ENCODE results near the gene SUMO1. TPM values are rescaled to one million over a fixed set of nuclear protein-coding genes. Genes with fewer than 3 reads are reported as not detected.

SUMO1 gene
- total and polyA plus RNA-seq, 9 of the 15 experiments (the other 6 are each of a cell fraction or from before 2014, with no cell fraction given), result 63.7 to 292 (median 92.0) TPM

GRCh38 chr2:202238234-202239197 is at the start of gene SUMO1 (continued):
- 0 out of 2 replicates have a peak, but pooled peaks have one; percentile 40 for TF ChIP-seq E2F4 (CRISPR knock-in tag; IDR thresholded peaks at IDR 0.05; ENCODE audit: low read depth)
- TF ChIP-seq HNRNPLL (IDR thresholded peaks at IDR 0.05; ENCODE audit: low read depth, low read length, poor library complexity, severe bottlenecking), result no peak
- TF ChIP-seq ZBTB11 (CRISPR knock-in tag; IDR thresholded peaks at IDR 0.05), result 0 out of 6 replicates have a peak, but pooled peaks of 1 of the 3 experiments have one; percentile 41
- peak in 1 of 3 experiments; percentile 16 for TF ChIP-seq YY1 (IDR thresholded peaks at IDR 0.05; ENCODE audit: borderline replicate concordance in 1 of 3, control insufficient read depth in 1 of 3, extremely low read depth in 1 of 3, insufficient read depth in 3 of 3, insufficient read length in 1 of 3, insufficient replicate concordance in 2 of 3, low read depth in 1 of 3, low read length in 2 of 3)
- TF ChIP-seq SRF (CRISPR knock-in tag; IDR thresholded peaks at IDR 0.05), result peak in 1 of 2 experiments; percentile 32; a peak in 1 of 4 replicates
- peak; percentile 38; the same call in 1 of the 2 replicates for TF ChIP-seq SIN3B (IDR thresholded peaks at IDR 0.05; ENCODE audit: low read depth)
- no peak for TF ChIP-seq HES1 (IDR thresholded peaks at IDR 0.05; ENCODE audit: low read depth)
- TF ChIP-seq EP400 (IDR thresholded peaks at IDR 0.05), result peak; percentile 65; the same call in 1 of the 2 replicates
- no peak for TF ChIP-seq CBX2 (IDR thresholded peaks at IDR 0.05; ENCODE audit: insufficient read depth, low read length, poor library complexity, severe bottlenecking)
- 0 out of 2 replicates have a peak, but pooled peaks have one; percentile 13 for TF ChIP-seq ATF7 (IDR thresholded peaks at IDR 0.05)
- TF ChIP-seq, protein P1, sequence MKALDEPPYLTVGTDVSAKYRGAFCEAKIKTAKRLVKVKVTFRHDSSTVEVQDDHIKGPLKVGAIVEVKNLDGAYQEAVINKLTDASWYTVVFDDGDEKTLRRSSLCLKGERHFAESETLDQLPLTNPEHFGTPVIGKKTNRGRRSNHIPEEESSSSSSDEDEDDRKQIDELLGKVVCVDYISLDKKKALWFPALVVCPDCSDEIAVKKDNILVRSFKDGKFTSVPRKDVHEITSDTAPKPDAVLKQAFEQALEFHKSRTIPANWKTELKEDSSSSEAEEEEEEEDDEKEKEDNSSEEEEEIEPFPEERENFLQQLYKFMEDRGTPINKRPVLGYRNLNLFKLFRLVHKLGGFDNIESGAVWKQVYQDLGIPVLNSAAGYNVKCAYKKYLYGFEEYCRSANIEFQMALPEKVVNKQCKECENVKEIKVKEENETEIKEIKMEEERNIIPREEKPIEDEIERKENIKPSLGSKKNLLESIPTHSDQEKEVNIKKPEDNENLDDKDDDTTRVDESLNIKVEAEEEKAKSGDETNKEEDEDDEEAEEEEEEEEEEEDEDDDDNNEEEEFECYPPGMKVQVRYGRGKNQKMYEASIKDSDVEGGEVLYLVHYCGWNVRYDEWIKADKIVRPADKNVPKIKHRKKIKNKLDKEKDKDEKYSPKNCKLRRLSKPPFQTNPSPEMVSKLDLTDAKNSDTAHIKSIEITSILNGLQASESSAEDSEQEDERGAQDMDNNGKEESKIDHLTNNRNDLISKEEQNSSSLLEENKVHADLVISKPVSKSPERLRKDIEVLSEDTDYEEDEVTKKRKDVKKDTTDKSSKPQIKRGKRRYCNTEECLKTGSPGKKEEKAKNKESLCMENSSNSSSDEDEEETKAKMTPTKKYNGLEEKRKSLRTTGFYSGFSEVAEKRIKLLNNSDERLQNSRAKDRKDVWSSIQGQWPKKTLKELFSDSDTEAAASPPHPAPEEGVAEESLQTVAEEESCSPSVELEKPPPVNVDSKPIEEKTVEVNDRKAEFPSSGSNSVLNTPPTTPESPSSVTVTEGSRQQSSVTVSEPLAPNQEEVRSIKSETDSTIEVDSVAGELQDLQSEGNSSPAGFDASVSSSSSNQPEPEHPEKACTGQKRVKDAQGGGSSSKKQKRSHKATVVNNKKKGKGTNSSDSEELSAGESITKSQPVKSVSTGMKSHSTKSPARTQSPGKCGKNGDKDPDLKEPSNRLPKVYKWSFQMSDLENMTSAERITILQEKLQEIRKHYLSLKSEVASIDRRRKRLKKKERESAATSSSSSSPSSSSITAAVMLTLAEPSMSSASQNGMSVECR (CRISPR knock-in tag; IDR thresholded peaks at IDR 0.05), result 0 out of 2 replicates have a peak, but pooled peaks have one; percentile 3
- TF ChIP-seq KDM5B (IDR thresholded peaks at IDR 0.05; ENCODE audit: insufficient replicate concordance, low read depth, low read length), result peak; percentile 33

All from K562 (cell line).